Measurements from ENCODE around the gene ABHD8. TPM values are rescaled to one million over a fixed set of nuclear protein-coding genes. Genes with fewer than 3 reads are reported as not detected.

ABHD8 gene
- total and polyA plus RNA-seq, 2 of the 13 experiments (the other 11 are each of a cell fraction or from before 2014, with no cell fraction given) = 6.3 to 7.2 TPM

GRCh38 chr19:17323300-17323963, 20.2 kb upstream of the ABHD8 start (continued):
- TF ChIP-seq ZXDC (CRISPR knock-in tag; IDR thresholded peaks at IDR 0.05) = no peak
- TF ChIP-seq SRF (IDR thresholded peaks at IDR 0.05; ENCODE audit: low read depth, low read length) = no peak
- TF ChIP-seq ETV5 (CRISPR knock-in tag; IDR thresholded peaks at IDR 0.05; ENCODE audit: borderline replicate concordance) = no peak
- no peak for TF ChIP-seq ZNF224 (CRISPR knock-in tag; IDR thresholded peaks at IDR 0.05)
- no peak for TF ChIP-seq ZNF430 (CRISPR knock-in tag; IDR thresholded peaks at IDR 0.05)

GRCh38 chr19:17322854-17323253, 19.6 kb upstream of the ABHD8 start:
- H3K4me2 ChIP-seq (ENCODE audit: low read depth, low read length) = no peak overlapping the region
- TF ChIP-seq BCLAF1 (IDR thresholded peaks at IDR 0.05) = no peak
- no peak for TF ChIP-seq BCL3 (CRISPR knock-in tag; IDR thresholded peaks at IDR 0.05)
- TF ChIP-seq MXI1 (IDR thresholded peaks at IDR 0.05; ENCODE audit: borderline replicate concordance, low read depth, low read length) = no peak
- no peak for TF ChIP-seq SCMH1 (CRISPR knock-in tag; IDR thresholded peaks at IDR 0.05; ENCODE audit: borderline replicate concordance)
- no peak for TF ChIP-seq MEIS1 (CRISPR knock-in tag; IDR thresholded peaks at IDR 0.05; ENCODE audit: borderline replicate concordance)
- peaks cover 7 to 25% of the 10 kb centered on the region in 2 experiments; a peak in 3 of 5 replicates for H3K36me3 ChIP-seq (replicated peaks in 1 of 2; ENCODE audit: control insufficient read depth in 1 of 2, insufficient read depth in 2 of 2, low read length in 2 of 2)
- intact Hi-C loops (cut with micrococcal nuclease; ENCODE audit: unreplicated experiment) = no loop called here
- H3K4me1 ChIP-seq (ENCODE audit: insufficient read depth, low read length) = no peaks in the 10 kb centered on the region
- ATAC-seq (no peak), DNase-seq (ENCODE audit: low spot score) (no peak), FAIRE-seq (no peak)
- H2AFZ ChIP-seq (ENCODE audit: low read length) = no peak overlapping the region
- POLR2A ChIA-PET = interaction anchor here (1.3 kb wide), 1 partner anchor 10 kb away, joined by 3 read pairs; no protein-coding TSS in a partner anchor
- no peaks in the 10 kb centered on the region for H3K79me2 ChIP-seq (ENCODE audit: insufficient read depth, low read length)
- no peak overlapping the region for H3K9ac ChIP-seq (ENCODE audit: insufficient read depth, low read depth, low read length)
- no peaks in the 10 kb centered on the region for H3K27me3 ChIP-seq (ENCODE audit: control insufficient read depth in 1 of 2, insufficient read depth in 2 of 2, low read length in 2 of 2)
- H3K27ac ChIP-seq (ENCODE audit: extremely low read length, insufficient read depth, low read length) = no peak overlapping the region
- no peaks in the 10 kb centered on the region for H4K20me1 ChIP-seq (ENCODE audit: insufficient read depth, low read length)
- CTCF ChIA-PET (ENCODE audit: low intra/inter-chr PET ratio, low total read pairs) = no interaction called here
- no peaks in the 10 kb centered on the region for H3K9me3 ChIP-seq (ENCODE audit: low read length)
- no TSS peak for BruUV-seq (replicated peaks)
- WGBS (ENCODE audit: low lambda C conversion rate) = 96% methylated on average over 10 of the region's 10 CpGs
- H3K4me3 ChIP-seq (replicated peaks in 1 of 3; ENCODE audit: insufficient read depth in 1 of 3, low read depth in 2 of 3, low read length in 3 of 3) = no peak overlapping the region
- in situ Hi-C loops (cut with HindIII; ENCODE audit: extremely low pct_ligation_motif_present, low pct_unique_long_range_greater_than_20kb) = no loop called here
